ENCODE measurements around the gene TMEM117. TPM values are rescaled to one million over a fixed set of nuclear protein-coding genes. Genes with fewer than 3 reads are reported as not detected.
"Not testable (repeated sequence)": the region's sequence is repeated elsewhere in the genome, so short reads cannot be mapped to it uniquely, and the experiment has no call there.

Gene TMEM117
- total RNA-seq, 6 experiments from 2014 or later, result 5.5 to 8.8 (median 7.0) TPM

DNA sequence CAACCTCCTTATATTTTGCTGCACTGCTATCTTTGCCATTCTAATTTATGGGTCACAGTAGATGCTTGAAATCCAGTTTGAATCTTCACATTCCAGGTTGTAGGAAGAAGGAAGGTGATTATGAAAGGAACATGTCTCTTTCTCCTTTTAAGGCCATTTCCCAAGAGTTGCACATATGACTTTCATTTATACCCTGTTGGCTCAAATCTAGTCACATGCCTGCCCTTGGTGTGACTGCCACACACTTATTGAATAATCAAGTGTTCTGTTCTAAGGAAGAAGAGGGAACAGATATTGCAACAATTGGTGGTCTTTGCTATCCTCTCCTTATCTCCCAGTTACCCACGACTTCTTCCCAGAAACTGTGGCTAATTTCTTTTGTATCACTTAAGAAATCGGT, 404.3 kb downstream of the TMEM117 start:
- TF ChIP-seq, protein P1, sequence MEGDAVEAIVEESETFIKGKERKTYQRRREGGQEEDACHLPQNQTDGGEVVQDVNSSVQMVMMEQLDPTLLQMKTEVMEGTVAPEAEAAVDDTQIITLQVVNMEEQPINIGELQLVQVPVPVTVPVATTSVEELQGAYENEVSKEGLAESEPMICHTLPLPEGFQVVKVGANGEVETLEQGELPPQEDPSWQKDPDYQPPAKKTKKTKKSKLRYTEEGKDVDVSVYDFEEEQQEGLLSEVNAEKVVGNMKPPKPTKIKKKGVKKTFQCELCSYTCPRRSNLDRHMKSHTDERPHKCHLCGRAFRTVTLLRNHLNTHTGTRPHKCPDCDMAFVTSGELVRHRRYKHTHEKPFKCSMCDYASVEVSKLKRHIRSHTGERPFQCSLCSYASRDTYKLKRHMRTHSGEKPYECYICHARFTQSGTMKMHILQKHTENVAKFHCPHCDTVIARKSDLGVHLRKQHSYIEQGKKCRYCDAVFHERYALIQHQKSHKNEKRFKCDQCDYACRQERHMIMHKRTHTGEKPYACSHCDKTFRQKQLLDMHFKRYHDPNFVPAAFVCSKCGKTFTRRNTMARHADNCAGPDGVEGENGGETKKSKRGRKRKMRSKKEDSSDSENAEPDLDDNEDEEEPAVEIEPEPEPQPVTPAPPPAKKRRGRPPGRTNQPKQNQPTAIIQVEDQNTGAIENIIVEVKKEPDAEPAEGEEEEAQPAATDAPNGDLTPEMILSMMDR (IDR thresholded peaks at IDR 0.05), result no peak
- no peak for DNase-seq
- no peaks in the 10 kb centered on the region for H3K36me3 Mint-ChIP-seq (ENCODE audit: low read depth)
- H3K4me1 Mint-ChIP-seq (ENCODE audit: low read depth), result peaks cover 9% of the 10 kb centered on the region; the same call in 1 of the 2 replicates
- no peaks in the 10 kb centered on the region for H3K9me3 Mint-ChIP-seq
- H3K4me3 Mint-ChIP-seq, result no peak overlapping the region
- H3K27ac Mint-ChIP-seq, result no peak overlapping the region
- no peaks in the 10 kb centered on the region; the same call in 1 of the 2 replicates for H3K27me3 Mint-ChIP-seq (ENCODE audit: insufficient read depth)

DNA sequence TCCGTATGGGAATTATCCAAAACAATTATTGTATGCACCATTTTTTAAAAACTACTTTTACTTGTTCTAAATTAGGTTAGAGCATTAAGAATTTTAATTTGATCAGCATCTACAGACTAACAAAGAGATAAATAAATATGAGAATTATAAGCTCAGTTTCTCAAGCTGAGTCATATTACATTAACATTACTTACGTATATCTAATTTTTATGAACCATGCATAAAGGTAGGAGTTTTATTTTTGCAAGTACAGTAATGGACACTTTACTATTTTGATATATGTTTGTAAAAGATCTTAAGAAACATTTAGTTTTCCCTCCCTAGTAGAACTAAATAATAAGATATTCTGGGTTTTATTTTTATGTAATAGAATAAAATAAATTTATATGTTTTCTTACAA, 410.1 kb downstream of the TMEM117 start:
- DNase-seq, result no peak
- TF ChIP-seq, protein P1 (IDR thresholded peaks at IDR 0.05), result no peak
- Mint-ChIP-seq H3K36me3 (ENCODE audit: low read depth) (no peaks in the 10 kb centered on the region), H3K4me1 (ENCODE audit: low read depth) (peaks cover 9% of the 10 kb centered on the region; the same call in 1 of the 2 replicates), H3K9me3 (no peaks in the 10 kb centered on the region), H3K27me3 (ENCODE audit: insufficient read depth) (no peaks in the 10 kb centered on the region), H3K4me3 (no peak overlapping the region), H3K27ac (no peak overlapping the region)

DNA sequence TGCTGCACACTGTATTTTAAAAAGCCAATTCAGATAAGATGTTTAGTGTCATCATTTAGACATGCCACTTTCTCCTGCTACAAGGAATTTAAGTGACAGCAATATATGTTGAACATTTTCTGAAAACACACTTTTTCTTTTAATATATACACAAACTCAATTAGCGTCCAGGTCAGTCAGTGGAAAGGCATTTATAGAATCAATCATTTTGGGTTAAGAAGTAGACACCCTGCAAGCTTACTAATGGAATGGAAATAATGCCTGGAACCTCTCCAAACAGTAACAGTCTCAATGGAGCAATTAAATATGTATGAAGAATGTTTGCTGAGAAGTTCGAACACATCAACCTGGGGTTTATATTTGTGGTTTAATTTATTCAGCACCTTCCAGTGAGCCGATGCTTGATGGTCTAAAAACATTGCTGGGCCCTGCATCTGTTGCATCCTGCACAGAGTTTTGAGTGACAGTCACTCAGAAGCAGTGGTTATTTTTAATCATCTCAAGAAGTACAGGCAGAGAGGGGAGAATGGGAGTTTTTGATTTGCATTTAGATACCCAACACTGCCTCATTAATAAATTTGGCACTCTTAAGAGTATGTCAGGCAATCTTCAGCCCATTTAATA, 410.7 kb downstream of the TMEM117 start:
- H3K9me3 Mint-ChIP-seq, result no peaks in the 10 kb centered on the region
- H3K27me3 Mint-ChIP-seq (ENCODE audit: insufficient read depth), result no peaks in the 10 kb centered on the region
- H3K27ac Mint-ChIP-seq, result no peak overlapping the region
- DNase-seq, result no peak
- H3K4me3 Mint-ChIP-seq, result no peak overlapping the region
- no peaks in the 10 kb centered on the region for H3K36me3 Mint-ChIP-seq (ENCODE audit: low read depth)
- TF ChIP-seq, protein P1 (IDR thresholded peaks at IDR 0.05), result no peak
- H3K4me1 Mint-ChIP-seq (ENCODE audit: low read depth), result peaks cover 5% of the 10 kb centered on the region; the same call in 1 of the 2 replicates

DNA sequence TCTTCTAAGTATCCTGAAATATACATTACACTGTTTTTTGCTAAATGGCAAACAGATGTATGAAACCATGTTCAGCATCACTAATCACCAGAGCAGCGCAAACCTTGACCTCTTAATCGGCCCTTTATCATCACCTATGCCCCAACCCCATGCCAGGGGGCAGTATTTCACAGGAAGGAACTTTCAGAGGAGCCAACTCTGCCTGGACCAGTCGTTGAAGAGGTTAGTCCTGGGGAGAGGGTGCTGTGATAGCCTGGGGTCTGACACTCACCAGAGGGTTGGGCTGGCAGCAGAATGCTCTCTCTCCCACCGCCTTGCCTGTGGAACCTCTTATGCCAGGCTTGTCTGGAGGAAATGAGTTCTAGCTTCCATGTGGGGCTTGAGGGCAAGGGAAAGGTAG, 411.7 kb downstream of the TMEM117 start:
- Mint-ChIP-seq H3K27me3 (ENCODE audit: insufficient read depth) (no peaks in the 10 kb centered on the region), H3K9me3 (no peaks in the 10 kb centered on the region), H3K27ac (no peak overlapping the region), H3K4me3 (no peak overlapping the region), H3K36me3 (ENCODE audit: low read depth) (no peaks in the 10 kb centered on the region), H3K4me1 (ENCODE audit: low read depth) (no peaks in the 10 kb centered on the region)
- TF ChIP-seq, protein P1 (IDR thresholded peaks at IDR 0.05), result 0 out of 2 replicates have a peak, but pooled peaks have one; percentile 28
- no peak for DNase-seq

DNA sequence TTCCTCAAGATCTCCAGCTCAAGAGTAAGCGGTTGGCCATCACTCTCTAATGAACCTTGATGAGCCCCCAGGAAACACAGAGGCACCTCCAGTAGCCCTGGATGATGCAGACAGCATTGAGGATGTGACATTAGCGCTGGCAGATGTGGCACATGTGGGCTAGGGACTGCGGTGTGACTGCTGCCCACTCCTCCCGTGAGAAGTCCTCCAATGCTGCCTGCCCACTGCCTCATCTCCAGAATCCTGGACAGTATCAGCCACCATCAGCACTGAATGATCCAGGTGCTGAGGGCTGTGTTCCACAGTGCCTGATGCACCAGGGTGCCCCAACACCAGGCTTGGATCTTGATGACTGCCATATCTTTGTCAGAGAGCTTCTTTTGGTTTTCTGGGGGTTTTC, 412.6 kb downstream of the TMEM117 start:
- DNase-seq, result no peak
- TF ChIP-seq, protein P1 (IDR thresholded peaks at IDR 0.05), result no peak
- no peaks in the 10 kb centered on the region for H3K27me3 Mint-ChIP-seq (ENCODE audit: insufficient read depth)
- no peaks in the 10 kb centered on the region for H3K36me3 Mint-ChIP-seq (ENCODE audit: low read depth)
- no peaks in the 10 kb centered on the region for H3K9me3 Mint-ChIP-seq
- H3K4me1 Mint-ChIP-seq (ENCODE audit: low read depth), result no peaks in the 10 kb centered on the region
- no peak overlapping the region for H3K4me3 Mint-ChIP-seq
- H3K27ac Mint-ChIP-seq, result no peak overlapping the region

DNA sequence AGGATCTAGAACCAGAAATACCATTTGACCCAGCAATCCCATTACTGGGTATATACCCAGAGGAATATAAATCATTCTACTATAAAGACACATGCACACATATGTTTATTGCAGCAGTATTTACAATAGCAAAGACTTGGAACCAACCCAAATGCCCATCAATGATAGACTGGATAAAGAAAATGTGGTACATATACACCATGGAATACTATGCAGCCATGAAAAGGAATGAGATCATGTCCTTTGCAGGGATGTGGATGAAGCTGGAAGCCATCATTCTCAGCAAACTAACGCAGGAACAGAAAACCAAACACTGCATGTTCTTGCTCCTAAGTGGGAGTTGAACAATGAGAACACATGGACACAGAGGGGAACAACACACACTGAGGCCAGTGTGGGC, 414.6 kb downstream of the TMEM117 start:
- not testable (repeated sequence) for H3K27ac Mint-ChIP-seq; H3K4me1 Mint-ChIP-seq (ENCODE audit: low read depth); H3K9me3 Mint-ChIP-seq; H3K4me3 Mint-ChIP-seq; DNase-seq; H3K36me3 Mint-ChIP-seq (ENCODE audit: low read depth); H3K27me3 Mint-ChIP-seq (ENCODE audit: insufficient read depth)

All from HFFc6 (cell line).